ENCODE measurements around the gene TMEM273.

GRCh38 chr10:49185213-49185612 lies 3.0 kb downstream of the TMEM273 start:
- TF ChIP-seq EZH2 (IDR thresholded peaks at IDR 0.05; ENCODE audit: borderline replicate concordance, low read depth, low read length, severe bottlenecking), result no peak
- TF ChIP-seq, protein P1, sequence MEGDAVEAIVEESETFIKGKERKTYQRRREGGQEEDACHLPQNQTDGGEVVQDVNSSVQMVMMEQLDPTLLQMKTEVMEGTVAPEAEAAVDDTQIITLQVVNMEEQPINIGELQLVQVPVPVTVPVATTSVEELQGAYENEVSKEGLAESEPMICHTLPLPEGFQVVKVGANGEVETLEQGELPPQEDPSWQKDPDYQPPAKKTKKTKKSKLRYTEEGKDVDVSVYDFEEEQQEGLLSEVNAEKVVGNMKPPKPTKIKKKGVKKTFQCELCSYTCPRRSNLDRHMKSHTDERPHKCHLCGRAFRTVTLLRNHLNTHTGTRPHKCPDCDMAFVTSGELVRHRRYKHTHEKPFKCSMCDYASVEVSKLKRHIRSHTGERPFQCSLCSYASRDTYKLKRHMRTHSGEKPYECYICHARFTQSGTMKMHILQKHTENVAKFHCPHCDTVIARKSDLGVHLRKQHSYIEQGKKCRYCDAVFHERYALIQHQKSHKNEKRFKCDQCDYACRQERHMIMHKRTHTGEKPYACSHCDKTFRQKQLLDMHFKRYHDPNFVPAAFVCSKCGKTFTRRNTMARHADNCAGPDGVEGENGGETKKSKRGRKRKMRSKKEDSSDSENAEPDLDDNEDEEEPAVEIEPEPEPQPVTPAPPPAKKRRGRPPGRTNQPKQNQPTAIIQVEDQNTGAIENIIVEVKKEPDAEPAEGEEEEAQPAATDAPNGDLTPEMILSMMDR (IDR thresholded peaks at IDR 0.05; ENCODE audit: borderline replicate concordance, extremely low read depth, low read length, poor library complexity, severe bottlenecking), result no peak

All from DND-41 (cell line).